GM12878 (cell line): ENCODE results near the gene MXI1. TPM values are rescaled to one million over a fixed set of nuclear protein-coding genes. Genes with fewer than 3 reads are reported as not detected.

ENCODE experiments used
- ATAC-seq: fragments of 200-7000 bp; cut with Tn5 transposase; 3 replicates; pipeline ENCODE4 v1.9.1; 2020; ENCODE audit warnings: mild to moderate bottlenecking, moderate library complexity
- BruUV-seq: library from RNA; stranded (reverse); fragments of 400-500 nt; replicated peaks from 2 replicates; lab custom pipeline; 2021; lab: Mats Ljungman, UMichigan
- CTCF ChIA-PET: fragments of 300-600 bp; sonication (Branson Sonifier 250); formaldehyde crosslinking; extraction: SDS; loops from one replicate; lab custom pipeline; 2021; ENCODE audit warnings: inconsistent platforms; lab: Yijun Ruan, JAX
- POLR2A ChIA-PET: fragments of 350-600 bp; formaldehyde crosslinking; extraction: SDS; loops from one replicate; lab custom pipeline; 2021; ENCODE audit warnings: inconsistent platforms; lab: Charles Lee
- RAD21 ChIA-PET: fragments of 300-600 bp; sonication (Branson Sonifier 250); formaldehyde crosslinking; loops from one replicate; lab custom pipeline; 2023; ENCODE audit warnings: antibody characterized with exemption; ENCODE audit not compliant: unreplicated experiment; lab: Charles Lee
- SMC1A ChIA-PET: fragments of 300-600 bp; sonication (Branson Sonifier 250); formaldehyde crosslinking; loops from one replicate; lab custom pipeline; 2023; ENCODE audit not compliant: unreplicated experiment, uncharacterized antibody; lab: Charles Lee
- DNase-seq: peaks from one replicate; pipeline ENCODE4 v3.0.0-alpha.2; 2011; ENCODE audit warnings: low read depth, low spot score
- FAIRE-seq: peaks from 3 replicates; lab custom pipeline; 2011; peaks lifted over from hg19 to GRCh38; lab: Jason Lieb, UNC
- H2AFZ ChIP-seq: 2 replicates; pipeline ENCODE4 v1.6.0; 2011; ENCODE audit warnings: low read depth, low read length, control low read depth; ENCODE audit not compliant: control insufficient read depth
- H3K27ac ChIP-seq: 2 replicates; pipeline ENCODE4 v1.5.1; 2011; ENCODE audit warnings: control low read depth; ENCODE audit not compliant: control insufficient read depth, insufficient read depth
- H3K27me3 ChIP-seq, 2 experiments: replicated peaks in 1 of 2; 2 replicates each; pipeline versions ENCODE4 v1.6.0 to v1.6.1; 2011; ENCODE audit warnings: low read length in 1 of 2; ENCODE audit not compliant: control insufficient read depth in 2 of 2, insufficient read depth in 2 of 2
- H3K36me3 ChIP-seq, 2 experiments: 2 replicates each; pipeline ENCODE4 v1.5.1; 2011; ENCODE audit warnings: low read length in 1 of 2; ENCODE audit not compliant: control insufficient read depth in 2 of 2, insufficient read depth in 2 of 2
- H3K4me1 ChIP-seq: 2 replicates; pipeline ENCODE4 v1.6.1; 2011; ENCODE audit warnings: mild to moderate bottlenecking, low read length, moderate library complexity, mixed read lengths; ENCODE audit not compliant: control insufficient read depth, insufficient read depth
- H3K4me2 ChIP-seq: 2 replicates; pipeline ENCODE4 v1.6.0; 2011; ENCODE audit warnings: control low read depth; ENCODE audit not compliant: control insufficient read depth, insufficient read depth
- H3K4me3 ChIP-seq: fragments of 200-600 bp; sonication (generic); 2 replicates; pipeline ENCODE4 v1.5.1; 2016
- H3K79me2 ChIP-seq: 2 replicates; pipeline ENCODE4 v1.6.0; 2011; ENCODE audit warnings: low read length; ENCODE audit not compliant: control insufficient read depth, insufficient read depth
- H3K9ac ChIP-seq: 2 replicates; pipeline ENCODE4 v1.8.0; 2011; ENCODE audit warnings: low read length, control low read depth, mixed read lengths; ENCODE audit not compliant: control insufficient read depth, insufficient read depth
- H3K9me3 ChIP-seq: replicated peaks from 3 replicates; pipeline ENCODE4 v1.5.1; 2011; ENCODE audit warnings: mild to moderate bottlenecking, low read length; ENCODE audit not compliant: control insufficient read depth, insufficient read depth
- H4K20me1 ChIP-seq: 2 replicates; pipeline ENCODE4 v1.6.0; 2011; ENCODE audit not compliant: control insufficient read depth, insufficient read depth
- BHLHE40 ChIP-seq, 2 experiments: fragments of 450-650 bp in 1 of 2; IDR thresholded peaks; 2 replicates each; pipeline ENCODE4 v1.6.1; 2011 to 2017; ENCODE audit warnings: low read depth in 2 of 2, borderline replicate concordance in 1 of 2, improper control_type of control experiment in 1 of 2, low read length in 1 of 2, mild to moderate bottlenecking in 1 of 2
- CEBPB ChIP-seq, 2 experiments: fragments of 150-350 bp in 1 of 2; IDR thresholded peaks; 2 replicates each; pipeline ENCODE4 v1.6.1; 2012 to 2014; ENCODE audit warnings: low read depth in 2 of 2, low read length in 2 of 2, borderline replicate concordance in 1 of 2, inconsistent platforms in 1 of 2
- CHD2 ChIP-seq: IDR thresholded peaks from 2 replicates; pipeline ENCODE4 v1.6.1; 2011; ENCODE audit warnings: low read depth, low read length, improper control_type of control experiment, borderline replicate concordance
- E2F4 ChIP-seq: IDR thresholded peaks from 2 replicates; pipeline ENCODE4 v1.6.1; 2012; ENCODE audit warnings: low read depth, low read length, improper control_type of control experiment
- HCFC1 ChIP-seq: fragments of 150-350 bp; IDR thresholded peaks from 2 replicates; pipeline ENCODE4 v1.6.1; 2014; ENCODE audit warnings: low read length
- HDAC6 ChIP-seq: fragments of 200-600 bp; sonication (generic); IDR thresholded peaks from one replicate; pipeline ENCODE4 v1.8.0; 2017; ENCODE audit warnings: antibody characterized with exemption; ENCODE audit not compliant: unreplicated experiment
- MEF2B ChIP-seq: fragments of 450-650 bp; IDR thresholded peaks from 2 replicates; pipeline ENCODE4 v1.6.1; 2018; ENCODE audit warnings: mild to moderate bottlenecking, moderate library complexity; ENCODE audit not compliant: partially characterized antibody, poor library complexity, severe bottlenecking
- MXI1 ChIP-seq: fragments of 150-350 bp; IDR thresholded peaks from 2 replicates; pipeline ENCODE4 v1.6.1; 2011; ENCODE audit warnings: low read depth, mild to moderate bottlenecking, inconsistent platforms, low read length, improper control_type of control experiment
- MYB ChIP-seq: fragments of 150-350 bp; IDR thresholded peaks from 2 replicates; pipeline ENCODE4 v1.6.1; 2014; ENCODE audit warnings: mild to moderate bottlenecking, low read depth, low read length, borderline replicate concordance
- NFIC ChIP-seq: IDR thresholded peaks from 2 replicates; pipeline ENCODE4 v1.6.1; 2012; ENCODE audit warnings: low read depth, mild to moderate bottlenecking, inconsistent platforms, low read length, moderate library complexity
- NKRF ChIP-seq: fragments of 450-650 bp; conservative IDR thresholded peaks from 2 replicates; pipeline ENCODE4 v1.6.1; 2017; ENCODE audit warnings: mild to moderate bottlenecking, moderate library complexity
- POLR2AphosphoS2 ChIP-seq: IDR thresholded peaks from 2 replicates; pipeline ENCODE4 v1.6.1; 2011; ENCODE audit warnings: low read depth, mild to moderate bottlenecking, low read length, improper control_type of control experiment, moderate library complexity
- POU2F2 ChIP-seq: IDR thresholded peaks from 3 replicates; pipeline ENCODE4 v1.6.1; 2011; ENCODE audit warnings: low read depth, mild to moderate bottlenecking, low read length, borderline replicate concordance
- RELA ChIP-seq: fragments of 450-650 bp; IDR thresholded peaks from 2 replicates; pipeline ENCODE4 v1.8.0; 2014; ENCODE audit warnings: borderline replicate concordance; ENCODE audit not compliant: partially characterized antibody
- RFX5 ChIP-seq: IDR thresholded peaks from 2 replicates; pipeline ENCODE4 v1.6.1; 2011; ENCODE audit warnings: low read depth, low read length, improper control_type of control experiment
- SRF ChIP-seq, 2 experiments: IDR thresholded peaks; 2 replicates each; pipeline ENCODE4 v1.6.1; 2011; ENCODE audit warnings: low read depth in 2 of 2, low read length in 2 of 2, mild to moderate bottlenecking in 1 of 2, moderate library complexity in 1 of 2
- TCF7 ChIP-seq: IDR thresholded peaks from 2 replicates; pipeline ENCODE4 v1.6.1; 2014; ENCODE audit warnings: antibody characterized with exemption, borderline replicate concordance
- ZSCAN29 ChIP-seq: fragments of 450-650 bp; IDR thresholded peaks from 2 replicates; pipeline ENCODE4 v1.6.1; 2017; ENCODE audit warnings: mild to moderate bottlenecking, moderate library complexity
- WGBS: methylation state at CpG from one replicate; pipeline ENCODE4 v1.1.6; 2016; ENCODE audit warnings: low lambda C conversion rate; ENCODE audit not compliant: insufficient replicate concordance, insufficient coverage; ENCODE audit errors: missing lambda C conversion rate; 5-methylcytosine and 5-hydroxymethylcytosine counted together
- in situ Hi-C: fragments of 300-500 bp; cut with MboI; formaldehyde crosslinking; loops from 9 replicates; pipeline ENCODE4 v1.14.3; 2018; ENCODE audit warnings: mixed read lengths
- intact Hi-C: fragments of 100-400 bp; cut with micrococcal nuclease; formaldehyde crosslinking; loops from one replicate; pipeline ENCODE4 v1.14.2; 2022; ENCODE audit not compliant: unreplicated experiment
- polyA plus RNA-seq, 11 experiments: library from polyadenylated mRNA; depleted of rRNA in 4 of 11; unstranded in 6 of 11; stranded (reverse) in 5 of 11; fragments of >200 nt; fragmentation: Nextera tagmentation in 4 of 11; fragmentation: Illumina TruSeq in 1 of 11; extraction: Ambion mirVana in 4 of 11; extraction: Trizol in 1 of 11; gene quantifications; 1 replicate in 1 of 11; 2 replicates in 10 of 11; pipeline versions ENCODE4 v1.2.1 to v1.2.3, GENCODE V29; 2011 to 2016; ENCODE audit warnings: inconsistent platforms in 2 of 11, missing spikeins in 2 of 11, low read depth in 1 of 11
- total RNA-seq, 4 experiments: library from RNA; depleted of rRNA in 3 of 4; stranded (reverse); fragments of >200 nt in 3 of 4; fragmentation: Illumina TruSeq in 1 of 4; extraction: Trizol in 1 of 4; gene quantifications; 2 replicates each; pipeline versions ENCODE4 v1.2.1 to v1.2.3, GENCODE V29; 2013 to 2021

MXI1 gene
- total and polyA plus RNA-seq, 10 of the 15 experiments (the other 5 are each of a cell fraction or from before 2014, with no cell fraction given): 0.23 to 8.0 (median 0.41) TPM

- no peak for TF ChIP-seq NKRF
- TF ChIP-seq HDAC6: no peak
- no peak for TF ChIP-seq ZSCAN29
- TF ChIP-seq TCF7: no peak
- TF ChIP-seq RFX5: no peak
- no peak for TF ChIP-seq NFIC
These were observed 70.2 kb downstream of the MXI1 start (continued) for GRCh38 chr10:110277591-110277990.

- Histone ChIP-seq H3K4me1 (peaks cover under 1% of the 10 kb centered on the region; the same call in 1 of the 2 replicates), H3K27ac (no peak overlapping the region), H2AFZ (no peak overlapping the region), H3K9ac (no peak overlapping the region), H3K4me3 (no peak overlapping the region), H3K27me3 (no peaks in the 10 kb centered on the region; a peak in 1 of 4 replicates), H4K20me1 (no peaks in the 10 kb centered on the region), H3K9me3 (no peaks in the 10 kb centered on the region), H3K36me3 (no peaks in the 10 kb centered on the region), H3K79me2 (no peaks in the 10 kb centered on the region), H3K4me2 (peak overlapping the region; percentile 28; the same call in 1 of the 2 replicates)
- intact Hi-C loops (loop anchor here (1.0 to 10.0 kb wide), 4 partner anchors 36 to 324 kb away; no protein-coding TSS in a partner anchor), in situ Hi-C loops (no loop called here)
- FAIRE-seq (no peak), ATAC-seq (no peak), DNase-seq (no peak)
- POLR2A ChIA-PET: interaction anchor here (1.4 kb wide), 1 partner anchor 71 kb away, joined by 4 read pairs; the partner anchor contains the start of gene MXI1
- CTCF ChIA-PET: interaction anchor here (0.5 to 6.7 kb wide), 39 partner anchors 9 to 394 kb away, joined by 3 to 105 read pairs (median 4); partner anchors contain the start of gene MXI1
- no TSS peak for BruUV-seq
- WGBS: 55% methylated on average over 7 of the region's 7 CpGs
- RAD21 ChIA-PET: interaction anchor here (0.6 to 3.6 kb wide), 14 partner anchors 16 to 397 kb away, joined by 3 to 42 read pairs (median 6); partner anchors contain the start of gene MXI1
- SMC1A ChIA-PET: interaction anchor here (0.5 to 3.3 kb wide), 38 partner anchors 9 to 395 kb away, joined by 3 to 34 read pairs (median 5); partner anchors contain the start of gene MXI1
- TF ChIP-seq CHD2 (no peak), CEBPB (IDR thresholded peaks at IDR 0.05; ENCODE audit: borderline replicate concordance in 1 of 2, low read depth in 2 of 2, low read length in 2 of 2) (no peak), RELA (no peak), POU2F2 (no peak), MXI1 (no peak), SRF (IDR thresholded peaks at IDR 0.05; ENCODE audit: low read depth in 2 of 2, low read length in 2 of 2) (no peak), HCFC1 (no peak), MEF2B (peak; percentile 63), BHLHE40 (IDR thresholded peaks at IDR 0.05; ENCODE audit: borderline replicate concordance in 1 of 2, low read depth in 2 of 2, low read length in 1 of 2) (peak; percentile 86 to 90), MYB (no peak), POLR2AphosphoS2 (no peak), E2F4 (no peak)
These were observed 71.4 kb downstream of the MXI1 start for GRCh38 chr10:110278562-110279406.
